ENCODE results near the gene ATP6V0D1. TPM values are rescaled to one million over a fixed set of nuclear protein-coding genes. Genes with fewer than 3 reads are reported as not detected.

The ATP6V0D1 gene
- total RNA-seq = 10 to 100 TPM; 79.7 to 95.7 TPM

DNA sequence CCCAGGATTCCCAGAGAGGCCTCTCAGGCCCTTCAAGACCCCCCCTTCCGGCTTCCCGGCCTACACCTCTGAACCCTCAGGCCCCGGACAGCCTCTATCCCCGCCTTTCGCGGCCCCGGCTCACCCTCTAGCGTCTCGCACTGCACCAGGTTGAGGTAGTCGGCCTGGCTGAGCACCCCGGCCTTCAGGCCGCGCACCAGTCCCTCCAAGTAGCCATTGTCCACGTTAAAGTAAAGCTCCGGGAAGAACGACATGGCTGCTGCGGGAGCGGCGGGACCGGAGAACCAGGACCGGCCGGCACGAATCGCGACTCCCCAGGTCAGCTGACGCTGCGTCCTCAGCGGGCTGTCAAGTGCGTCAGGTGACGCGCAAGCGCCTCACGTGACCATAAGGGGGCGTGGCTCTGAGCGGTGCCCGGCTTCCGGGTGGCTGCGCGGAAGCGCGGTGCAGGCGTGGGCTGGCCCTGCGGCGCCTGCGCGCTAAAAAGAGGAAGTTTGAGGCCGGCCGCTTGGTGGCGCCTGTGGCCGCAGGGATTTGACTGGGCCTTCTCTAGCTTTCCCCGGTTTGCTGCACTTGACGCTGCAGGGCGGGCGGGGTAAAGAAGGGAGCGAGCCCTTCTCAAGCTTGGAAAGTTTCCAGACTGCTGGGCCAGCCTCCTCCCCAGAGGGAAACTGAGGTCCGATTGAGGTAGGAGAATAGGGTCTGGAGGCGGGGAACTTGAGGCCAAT is at the start of gene ATP6V0D1:
TSS of gene ATP6V0D1 (minus strand) at position 325 of the 728 bp plus-strand sequence. CDS start at position 254, 71 bp downstream.
- Histone ChIP-seq H3K36me3 (no peaks in the 10 kb centered on the region), H3K4me1 (peaks cover 0 to 46% of the 10 kb centered on the region in 2 donors), H3K9me3 (no peaks in the 10 kb centered on the region), H3K27ac (peak within 1 kb of the TSS; percentile 89 to 96), H3K4me3 (peak within 1 kb of the TSS; percentile 74 to 95), H3K27me3 (no peaks in the 10 kb centered on the region)
- TF ChIP-seq, protein P1, sequence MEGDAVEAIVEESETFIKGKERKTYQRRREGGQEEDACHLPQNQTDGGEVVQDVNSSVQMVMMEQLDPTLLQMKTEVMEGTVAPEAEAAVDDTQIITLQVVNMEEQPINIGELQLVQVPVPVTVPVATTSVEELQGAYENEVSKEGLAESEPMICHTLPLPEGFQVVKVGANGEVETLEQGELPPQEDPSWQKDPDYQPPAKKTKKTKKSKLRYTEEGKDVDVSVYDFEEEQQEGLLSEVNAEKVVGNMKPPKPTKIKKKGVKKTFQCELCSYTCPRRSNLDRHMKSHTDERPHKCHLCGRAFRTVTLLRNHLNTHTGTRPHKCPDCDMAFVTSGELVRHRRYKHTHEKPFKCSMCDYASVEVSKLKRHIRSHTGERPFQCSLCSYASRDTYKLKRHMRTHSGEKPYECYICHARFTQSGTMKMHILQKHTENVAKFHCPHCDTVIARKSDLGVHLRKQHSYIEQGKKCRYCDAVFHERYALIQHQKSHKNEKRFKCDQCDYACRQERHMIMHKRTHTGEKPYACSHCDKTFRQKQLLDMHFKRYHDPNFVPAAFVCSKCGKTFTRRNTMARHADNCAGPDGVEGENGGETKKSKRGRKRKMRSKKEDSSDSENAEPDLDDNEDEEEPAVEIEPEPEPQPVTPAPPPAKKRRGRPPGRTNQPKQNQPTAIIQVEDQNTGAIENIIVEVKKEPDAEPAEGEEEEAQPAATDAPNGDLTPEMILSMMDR (IDR thresholded peaks at IDR 0.05) = peak; percentile 78 to 92
- peak; percentile 99 for DNase-seq (ENCODE audit: low spot score)

DNA sequence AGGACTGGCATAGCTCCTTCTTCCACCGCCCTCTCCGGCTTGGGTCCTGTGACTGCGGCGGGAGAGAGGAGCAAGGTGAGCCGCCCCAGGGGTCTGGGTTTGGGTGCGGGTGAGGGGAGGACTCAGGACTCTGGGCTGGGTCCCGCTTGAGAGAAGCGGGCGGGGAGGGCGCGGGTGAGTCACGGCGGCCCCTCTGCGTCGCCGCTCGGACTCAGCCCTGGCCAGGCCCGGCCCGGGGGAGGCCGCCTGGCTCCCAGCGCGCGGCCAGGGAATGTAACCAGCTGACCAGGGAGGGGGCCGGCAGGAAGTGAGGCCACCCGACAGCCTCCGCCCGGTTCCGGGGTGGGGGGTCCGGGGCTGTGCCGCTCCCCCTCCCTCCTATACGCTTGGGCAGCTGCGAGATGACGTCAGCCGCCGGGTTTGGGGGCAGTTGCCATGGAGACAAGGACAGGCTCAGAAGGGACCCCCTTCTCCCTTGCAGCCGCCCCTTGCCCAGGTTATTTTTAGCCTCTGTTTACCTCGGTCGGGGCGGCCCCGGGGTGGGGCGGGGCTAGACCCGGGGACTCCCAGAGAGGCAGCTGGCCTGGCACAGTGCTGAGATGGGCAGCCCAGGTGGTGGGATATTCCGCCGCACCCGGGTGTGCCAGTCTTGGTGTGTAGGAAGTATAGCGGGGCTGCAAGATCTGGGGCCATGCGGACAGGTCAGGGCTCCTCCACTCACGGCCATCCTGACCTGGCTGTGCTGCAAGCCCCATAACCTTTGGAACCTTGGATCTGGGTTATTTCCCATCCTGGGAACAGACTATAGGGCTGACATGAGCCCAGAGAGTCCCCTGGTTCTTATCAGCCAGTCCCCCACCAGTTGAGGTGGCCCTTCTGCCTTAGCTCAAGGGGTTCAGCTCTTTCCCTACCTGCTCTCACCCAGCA is 49.3 kb upstream of the ATP6V0D1 start:
- DNase-seq (ENCODE audit: low spot score) = peak; percentile 88
- H3K27me3 ChIP-seq = no peaks in the 10 kb centered on the region
- no peaks in the 10 kb centered on the region for H3K9me3 ChIP-seq
- peak overlapping the region; percentile 77 to 81 for H3K4me3 ChIP-seq
- H3K27ac ChIP-seq = peak overlapping the region; percentile 96 to 97
- no peaks in the 10 kb centered on the region for H3K36me3 ChIP-seq
- H3K4me1 ChIP-seq = peaks cover 0 to 43% of the 10 kb centered on the region in 2 donors
- TF ChIP-seq, protein P1 (IDR thresholded peaks at IDR 0.05) = no peak

DNA sequence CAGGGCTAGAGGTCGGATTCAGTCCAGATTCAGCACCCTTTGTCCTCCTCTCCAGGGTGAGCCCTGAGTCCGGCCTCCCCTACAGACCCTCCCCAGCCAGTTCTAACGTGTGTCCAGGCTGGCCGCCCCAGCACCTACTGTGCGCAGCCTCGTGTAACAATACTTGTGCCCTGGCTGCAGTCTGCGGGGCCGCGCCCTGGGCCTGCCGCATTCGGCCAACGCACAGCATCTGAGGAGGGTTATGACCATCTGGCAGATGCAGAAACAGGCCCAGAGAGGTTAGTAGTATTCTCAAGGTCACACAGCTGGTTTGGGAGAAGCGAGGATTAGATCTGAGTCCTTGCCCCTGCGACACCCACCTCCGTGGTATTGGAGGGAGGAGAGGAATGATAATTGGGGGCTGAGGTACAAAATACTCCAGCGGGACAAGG is 48.6 kb upstream of the ATP6V0D1 start:
- H3K27ac ChIP-seq = peak overlapping the region; percentile 96 to 97
- H3K36me3 ChIP-seq = no peaks in the 10 kb centered on the region
- no peak for DNase-seq (ENCODE audit: low spot score)
- TF ChIP-seq, protein P1 (IDR thresholded peaks at IDR 0.05) = no peak
- no peaks in the 10 kb centered on the region for H3K27me3 ChIP-seq
- peak overlapping the region; percentile 77 to 81 for H3K4me3 ChIP-seq
- H3K9me3 ChIP-seq = no peaks in the 10 kb centered on the region
- peaks cover 0 to 43% of the 10 kb centered on the region in 2 donors for H3K4me1 ChIP-seq

DNA sequence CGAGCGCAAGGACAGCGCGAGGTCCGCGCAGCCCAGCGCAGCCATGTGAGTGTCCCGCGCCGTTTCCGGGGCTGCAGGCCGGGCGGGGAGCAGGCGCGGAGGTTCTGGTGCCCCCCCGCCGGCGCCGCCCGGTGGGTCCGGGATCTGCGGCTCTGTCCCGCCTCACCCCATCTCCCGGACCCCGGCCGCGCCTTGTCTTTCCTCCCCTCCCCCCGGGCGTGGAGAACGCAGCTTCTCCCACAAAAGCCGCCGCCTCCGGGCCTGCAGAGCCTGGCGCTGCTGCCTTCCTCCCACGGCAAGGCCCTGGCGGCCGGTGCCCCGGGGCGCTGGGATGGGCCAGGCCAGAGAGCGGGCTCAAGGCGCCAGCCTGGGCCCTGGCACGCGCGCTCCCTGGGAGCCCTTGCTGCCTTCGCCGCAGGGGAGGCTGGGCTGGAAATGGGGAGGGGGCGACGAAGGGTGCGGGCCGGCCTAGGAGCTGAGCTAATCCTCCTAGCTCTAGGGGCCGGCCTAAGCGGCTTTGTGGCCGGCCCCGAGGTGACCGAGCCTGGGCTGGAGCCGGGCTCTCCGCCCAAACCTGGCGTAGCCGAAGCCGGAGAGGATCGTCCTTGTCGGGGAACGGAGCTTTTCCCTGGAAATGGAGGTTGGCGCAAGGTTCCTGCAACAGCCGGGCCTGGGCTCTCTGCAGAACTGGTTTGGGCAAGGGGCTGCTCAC is 48.1 kb upstream of the ATP6V0D1 start:
- H3K36me3 ChIP-seq = no peaks in the 10 kb centered on the region
- peaks cover 0 to 43% of the 10 kb centered on the region in 2 donors for H3K4me1 ChIP-seq
- H3K27ac ChIP-seq = peak overlapping the region; percentile 96 to 97
- no peaks in the 10 kb centered on the region for H3K27me3 ChIP-seq
- DNase-seq (ENCODE audit: low spot score) = no peak
- TF ChIP-seq, protein P1 (IDR thresholded peaks at IDR 0.05) = no peak
- peak overlapping the region; percentile 77 to 81 for H3K4me3 ChIP-seq
- no peaks in the 10 kb centered on the region for H3K9me3 ChIP-seq

DNA sequence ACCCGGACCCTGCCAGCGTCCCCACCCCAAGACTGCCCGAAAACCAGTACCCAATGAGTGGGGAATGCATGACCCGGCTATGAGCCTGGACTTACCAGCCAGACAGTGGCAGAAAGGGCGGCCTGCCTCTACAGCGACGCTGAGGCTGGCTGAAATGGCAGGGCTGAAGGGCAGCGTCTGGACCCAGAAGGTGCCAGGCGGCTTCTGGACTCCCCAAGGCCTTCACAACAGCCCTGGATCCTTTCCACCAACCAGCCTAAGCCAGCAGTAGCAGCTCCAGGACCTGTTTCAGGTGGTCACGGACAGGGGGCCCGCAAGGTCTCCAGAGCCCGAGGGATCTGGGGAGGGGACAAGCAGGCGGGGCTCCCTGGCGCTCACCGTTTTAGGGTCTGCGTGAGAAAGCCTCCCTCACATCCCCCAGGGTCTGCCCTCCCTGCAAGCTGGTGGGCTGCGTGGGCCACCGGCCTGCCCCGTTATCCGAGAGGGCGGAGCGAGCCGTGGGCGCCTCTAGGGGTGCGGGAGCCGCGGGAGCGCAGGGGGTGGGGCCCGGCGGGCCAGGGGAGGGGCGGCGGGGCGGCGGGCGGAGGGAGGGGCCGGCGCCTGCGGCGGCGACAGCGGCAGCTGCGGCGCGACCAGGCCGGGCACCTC is 47.4 kb upstream of the ATP6V0D1 start, which contains the start of gene RIPOR1:
TSS of gene RIPOR1 (plus strand) at position 608 of the 648 bp plus-strand sequence. CDS start 9,618 bp downstream, outside the sequence.
- peak within 1 kb of the TSS; percentile 96 to 97 for H3K27ac ChIP-seq
- no peaks in the 10 kb centered on the region for H3K27me3 ChIP-seq
- H3K9me3 ChIP-seq = no peaks in the 10 kb centered on the region
- DNase-seq (ENCODE audit: low spot score) = no peak
- TF ChIP-seq, protein P1 (IDR thresholded peaks at IDR 0.05) = peak in 1 of 2 donors; percentile 17
- H3K4me3 ChIP-seq = peak within 1 kb of the TSS; percentile 77 to 81
- H3K4me1 ChIP-seq = peaks cover 0 to 41% of the 10 kb centered on the region in 2 donors
- no peaks in the 10 kb centered on the region for H3K36me3 ChIP-seq

All from right atrium auricular region (tissue), 2 donors.